ENCODE results near the gene ZNF804B.

- TF ChIP-seq CTCF (conservative IDR thresholded peaks at IDR 0.05; ENCODE audit: low read length) (no peak), EZH2phosphoT487 (IDR thresholded peaks at IDR 0.05; ENCODE audit: borderline replicate concordance, low read depth, low read length) (no peak)
Observed at GRCh38 chr7:88910516-88910915, 151.0 kb downstream of the ZNF804B start.

Measured in OCI-LY7 (cell line).